ENCODE measurements around the gene SPOP.

SPOP gene

DNA sequence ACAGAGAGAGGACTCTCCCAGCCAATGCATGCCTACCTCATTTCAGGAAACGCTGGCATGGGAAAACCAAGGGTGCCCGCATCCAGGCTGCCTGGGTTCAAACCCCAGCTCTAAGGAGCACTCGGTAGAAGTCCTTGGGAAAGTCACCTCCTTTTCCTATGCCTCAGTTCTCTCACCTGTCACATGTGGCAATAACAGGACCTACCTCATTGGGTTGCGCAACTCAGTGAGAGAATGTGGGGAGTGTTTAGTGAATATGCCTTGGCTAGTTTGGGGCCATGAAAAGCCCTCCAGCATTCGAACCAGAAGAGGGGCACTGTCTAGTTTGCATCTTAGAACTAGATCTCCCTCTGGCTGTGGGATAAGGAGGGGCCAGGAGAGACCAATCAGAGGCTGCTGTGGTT lies 111.2 kb downstream of the SPOP start:
- H3K4me3 ChIP-seq (ENCODE audit: low read depth, low read length): no peak overlapping the region
- DNase-seq (ENCODE audit: low read depth): peak; percentile 32

DNA sequence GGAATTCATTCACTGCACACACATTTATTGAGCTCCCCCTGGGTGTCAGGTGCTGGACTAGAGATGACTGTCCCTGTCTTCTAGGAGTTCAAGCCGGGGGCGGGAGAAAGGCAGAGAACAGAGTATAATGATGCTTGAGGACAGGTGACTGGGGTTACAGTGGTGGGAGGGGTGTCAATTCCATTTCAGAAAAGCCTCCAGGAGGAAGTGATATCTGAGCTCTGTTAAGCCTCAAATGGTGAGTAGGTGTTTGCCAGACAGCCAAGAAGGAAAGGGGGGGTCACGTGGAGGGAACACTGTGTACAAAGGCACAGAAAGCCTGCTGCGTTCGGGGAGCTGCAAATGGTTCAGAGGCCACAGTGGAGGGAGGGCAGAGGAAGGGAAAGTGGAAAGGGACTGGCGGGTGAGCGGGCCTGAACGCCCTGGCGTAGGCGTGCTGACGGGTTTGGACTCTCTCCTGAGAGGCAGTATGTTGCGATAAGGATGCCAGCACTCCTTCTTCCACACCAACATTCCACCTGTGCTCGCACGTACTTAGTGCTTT lies 111.9 kb downstream of the SPOP start:
- peak overlapping the region; percentile 27 for H3K4me3 ChIP-seq (ENCODE audit: low read depth, low read length)
- peak; percentile 90 for DNase-seq (ENCODE audit: low read depth)
- TF ChIP-seq, protein P1, sequence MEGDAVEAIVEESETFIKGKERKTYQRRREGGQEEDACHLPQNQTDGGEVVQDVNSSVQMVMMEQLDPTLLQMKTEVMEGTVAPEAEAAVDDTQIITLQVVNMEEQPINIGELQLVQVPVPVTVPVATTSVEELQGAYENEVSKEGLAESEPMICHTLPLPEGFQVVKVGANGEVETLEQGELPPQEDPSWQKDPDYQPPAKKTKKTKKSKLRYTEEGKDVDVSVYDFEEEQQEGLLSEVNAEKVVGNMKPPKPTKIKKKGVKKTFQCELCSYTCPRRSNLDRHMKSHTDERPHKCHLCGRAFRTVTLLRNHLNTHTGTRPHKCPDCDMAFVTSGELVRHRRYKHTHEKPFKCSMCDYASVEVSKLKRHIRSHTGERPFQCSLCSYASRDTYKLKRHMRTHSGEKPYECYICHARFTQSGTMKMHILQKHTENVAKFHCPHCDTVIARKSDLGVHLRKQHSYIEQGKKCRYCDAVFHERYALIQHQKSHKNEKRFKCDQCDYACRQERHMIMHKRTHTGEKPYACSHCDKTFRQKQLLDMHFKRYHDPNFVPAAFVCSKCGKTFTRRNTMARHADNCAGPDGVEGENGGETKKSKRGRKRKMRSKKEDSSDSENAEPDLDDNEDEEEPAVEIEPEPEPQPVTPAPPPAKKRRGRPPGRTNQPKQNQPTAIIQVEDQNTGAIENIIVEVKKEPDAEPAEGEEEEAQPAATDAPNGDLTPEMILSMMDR (conservative IDR thresholded peaks at IDR 0.05; ENCODE audit: low read depth, low read length): peak; percentile 21

More for the DNA sequence above, 111.2 kb downstream of the SPOP start:
- TF ChIP-seq, protein P1 (conservative IDR thresholded peaks at IDR 0.05; ENCODE audit: low read depth, low read length): no peak

- no peak overlapping the region for H3K4me3 ChIP-seq (ENCODE audit: low read depth, low read length)
- TF ChIP-seq, protein P1 (conservative IDR thresholded peaks at IDR 0.05; ENCODE audit: low read depth, low read length): no peak
- no peak for DNase-seq (ENCODE audit: low read depth)
These were observed 113.3 kb downstream of the SPOP start for GRCh38 chr17:49564638-49565037.

DNA sequence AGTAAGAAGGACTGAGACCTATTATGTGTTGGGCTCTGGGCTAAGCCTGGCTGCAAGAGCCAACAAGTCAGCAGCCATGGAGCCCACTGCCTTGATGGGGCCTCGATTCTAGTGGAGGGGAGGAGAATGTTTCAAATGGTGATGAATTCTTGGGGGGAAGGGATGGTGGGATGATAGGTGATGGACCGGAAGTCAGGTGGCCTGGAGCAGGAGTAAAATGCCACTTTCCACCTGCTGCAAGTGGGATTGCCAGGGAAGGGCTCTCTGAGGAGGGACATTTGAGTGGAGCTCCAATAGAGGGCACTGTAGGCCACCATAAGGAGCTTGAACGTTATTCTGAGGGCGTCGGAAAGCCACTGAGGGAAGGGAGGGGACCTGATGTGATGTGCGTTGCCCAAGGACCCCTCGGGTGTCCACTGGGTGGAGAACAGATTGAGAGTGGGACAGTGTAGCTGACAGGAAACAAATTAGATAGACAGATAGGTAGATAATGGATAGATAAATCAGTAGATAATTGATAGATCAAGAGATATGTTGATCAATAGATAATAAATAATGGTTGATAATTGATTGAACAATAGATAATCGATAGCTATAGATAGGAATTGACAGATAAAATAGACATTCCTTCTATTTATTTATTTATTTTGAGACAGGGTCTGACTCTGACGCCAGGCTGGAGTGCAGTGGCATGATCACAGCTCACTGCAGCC lies 120.4 kb downstream of the SPOP start:
- TF ChIP-seq, protein P1 (conservative IDR thresholded peaks at IDR 0.05; ENCODE audit: low read depth, low read length): peak; percentile 82
- DNase-seq (ENCODE audit: low read depth): peak; percentile 79
- H3K4me3 ChIP-seq (ENCODE audit: low read depth, low read length): no peak overlapping the region

DNA sequence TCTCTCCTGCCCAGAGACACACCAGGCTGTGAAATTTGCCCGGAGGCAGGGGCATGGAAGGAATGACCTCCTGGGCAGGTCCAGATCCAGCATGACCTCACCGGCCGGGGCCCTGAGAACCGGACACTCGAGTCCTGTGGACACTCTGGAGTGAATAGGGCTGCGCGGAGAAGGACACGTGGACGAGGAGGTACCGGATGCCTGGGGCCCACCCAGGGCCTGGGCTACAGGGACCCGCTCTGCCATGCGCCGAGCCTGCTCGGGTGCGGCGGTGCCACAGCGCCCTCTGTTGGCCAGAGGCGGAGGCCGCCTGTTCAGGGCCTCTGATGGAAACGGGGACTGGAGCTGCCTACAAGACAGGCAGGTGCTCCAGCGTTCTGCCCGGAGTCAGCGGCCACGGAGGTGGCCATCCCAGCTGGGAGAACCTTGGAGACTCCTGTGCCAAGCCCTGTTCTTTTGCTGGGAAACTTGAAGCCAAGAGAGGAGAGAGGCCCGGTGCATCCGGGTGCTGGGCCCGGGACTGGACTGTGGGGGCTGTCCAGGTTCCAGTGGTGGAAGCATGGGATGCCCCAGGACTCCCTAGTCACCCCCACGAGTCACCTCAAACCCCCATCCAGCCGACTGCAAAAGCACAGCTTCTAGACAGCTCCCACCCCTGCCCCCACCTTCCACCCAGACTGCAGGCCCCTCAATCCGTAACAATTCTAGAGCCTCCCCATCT lies 121.5 kb downstream of the SPOP start:
- DNase-seq (ENCODE audit: low read depth): peak; percentile 73
- TF ChIP-seq, protein P1 (conservative IDR thresholded peaks at IDR 0.05; ENCODE audit: low read depth, low read length): peak; percentile 97
- peak overlapping the region; percentile 30 for H3K4me3 ChIP-seq (ENCODE audit: low read depth, low read length)

GRCh38 chr17:49555495-49556222 lies 122.2 kb downstream of the SPOP start:
- no peak for DNase-seq (ENCODE audit: low read depth)
- H3K4me3 ChIP-seq (ENCODE audit: low read depth, low read length): no peak overlapping the region
- TF ChIP-seq, protein P1 (conservative IDR thresholded peaks at IDR 0.05; ENCODE audit: low read depth, low read length): no peak

Data from choroid plexus epithelial cell (primary cell).